GM18951 (cell line): ENCODE measurements around the gene PYGB.

Experiments used
- POLR2A ChIP-seq: IDR thresholded peaks from 4 replicates; pipeline ENCODE4 v1.6.1; 2011; ENCODE audit warnings: mild to moderate bottlenecking; ENCODE audit not compliant: insufficient read length, insufficient read depth; ENCODE audit errors: extremely low read depth
- in situ Hi-C: fragments of 300-500 bp; cut with MboI; formaldehyde crosslinking; loops from one replicate; pipeline ENCODE4 v1.12.0; 2022; ENCODE audit warnings: low sequenced_read_pairs, mixed read lengths, inconsistent platforms; ENCODE audit not compliant: unreplicated experiment

PYGB gene

GRCh38 chr20:25279403-25279802 lies 31.5 kb downstream of the PYGB start:
- in situ Hi-C loops = no loop called here

GRCh38 chr20:25280051-25280573 lies 32.2 kb downstream of the PYGB start:
- in situ Hi-C loops = no loop called here
- TF ChIP-seq POLR2A = no peak

More at GRCh38 chr20:25279403-25279802, 31.5 kb downstream of the PYGB start:
- TF ChIP-seq POLR2A = no peak

DNA sequence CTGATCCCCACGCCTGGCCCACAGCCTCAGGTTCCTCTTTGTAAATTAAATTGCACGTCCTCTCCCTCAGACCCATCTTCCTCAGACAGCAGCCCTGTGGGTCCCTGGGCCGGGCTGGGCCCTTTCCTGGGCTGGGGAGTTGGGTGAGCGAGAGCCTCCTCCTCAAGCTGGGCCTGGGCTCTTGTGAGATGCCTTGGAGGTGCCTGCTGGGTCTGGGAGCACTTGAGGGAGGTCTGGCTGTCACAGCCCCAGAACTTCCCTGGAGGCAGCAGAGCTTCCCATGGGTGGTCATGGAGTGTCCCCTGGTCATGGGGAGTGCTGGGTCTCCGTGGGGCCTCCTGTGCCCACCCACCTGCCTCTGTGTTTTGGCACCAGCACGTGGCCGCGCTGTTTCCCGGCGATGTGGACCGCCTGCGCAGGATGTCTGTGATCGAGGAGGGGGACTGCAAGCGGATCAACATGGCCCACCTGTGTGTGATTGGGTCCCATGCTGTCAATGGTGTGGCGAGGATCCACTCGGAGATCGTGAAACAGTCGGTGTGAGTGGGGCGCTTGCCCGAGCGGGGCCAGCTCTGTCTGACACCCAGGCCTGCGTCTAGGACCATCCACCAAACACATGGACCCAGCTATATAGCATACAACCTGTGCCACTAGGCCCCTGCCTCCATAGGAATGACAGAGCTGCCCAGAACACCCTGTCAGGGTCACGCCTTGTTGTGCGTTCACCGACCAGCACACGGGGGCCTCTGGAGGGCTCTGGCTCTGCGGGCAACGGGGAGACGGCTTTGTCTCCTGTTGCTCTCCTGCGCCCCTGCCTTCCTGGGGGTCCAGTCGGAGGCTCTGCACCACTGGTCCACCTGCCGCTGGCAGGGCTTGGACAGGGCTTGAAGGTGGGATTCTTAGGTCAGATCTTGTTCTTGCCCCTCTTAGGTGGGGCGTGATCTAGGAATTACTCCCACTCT lies 33.0 kb downstream of the PYGB start:
- TF ChIP-seq POLR2A = no peak
- in situ Hi-C loops = no loop called here

GRCh38 chr20:25281541-25281991 lies 33.7 kb downstream of the PYGB start:
- TF ChIP-seq POLR2A = no peak
- in situ Hi-C loops = no loop called here

- in situ Hi-C loops = no loop called here
- TF ChIP-seq POLR2A = no peak
These were observed 34.3 kb downstream of the PYGB start for GRCh38 chr20:25282034-25282781.

DNA sequence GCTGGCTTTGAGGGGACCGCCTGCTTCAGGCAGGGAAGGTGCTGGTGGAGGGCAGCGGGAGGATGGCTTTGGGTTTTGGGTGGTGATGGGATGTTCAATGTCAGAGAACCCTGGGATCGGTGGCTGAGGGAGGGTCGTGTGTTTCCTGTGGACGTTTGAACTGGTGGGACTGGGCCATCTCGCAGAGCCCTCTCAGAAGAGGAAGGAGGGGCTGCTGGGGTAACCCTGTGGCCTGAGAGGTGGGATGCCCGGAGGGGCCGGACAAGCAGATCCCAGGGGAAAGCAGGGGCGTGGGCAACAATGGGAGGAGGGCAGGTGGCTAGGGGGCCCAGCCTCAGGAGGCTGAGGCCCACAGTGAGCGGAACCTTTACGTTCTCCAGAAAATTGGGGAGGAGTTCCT lies 34.9 kb downstream of the PYGB start:
- TF ChIP-seq POLR2A = no peak
- in situ Hi-C loops = no loop called here

GRCh38 chr20:25283221-25283951 lies 35.5 kb downstream of the PYGB start:
- no peak for TF ChIP-seq POLR2A
- in situ Hi-C loops = no loop called here

- in situ Hi-C loops = no loop called here
- TF ChIP-seq POLR2A = no peak
These were observed 36.3 kb downstream of the PYGB start for GRCh38 chr20:25284131-25284601.

DNA sequence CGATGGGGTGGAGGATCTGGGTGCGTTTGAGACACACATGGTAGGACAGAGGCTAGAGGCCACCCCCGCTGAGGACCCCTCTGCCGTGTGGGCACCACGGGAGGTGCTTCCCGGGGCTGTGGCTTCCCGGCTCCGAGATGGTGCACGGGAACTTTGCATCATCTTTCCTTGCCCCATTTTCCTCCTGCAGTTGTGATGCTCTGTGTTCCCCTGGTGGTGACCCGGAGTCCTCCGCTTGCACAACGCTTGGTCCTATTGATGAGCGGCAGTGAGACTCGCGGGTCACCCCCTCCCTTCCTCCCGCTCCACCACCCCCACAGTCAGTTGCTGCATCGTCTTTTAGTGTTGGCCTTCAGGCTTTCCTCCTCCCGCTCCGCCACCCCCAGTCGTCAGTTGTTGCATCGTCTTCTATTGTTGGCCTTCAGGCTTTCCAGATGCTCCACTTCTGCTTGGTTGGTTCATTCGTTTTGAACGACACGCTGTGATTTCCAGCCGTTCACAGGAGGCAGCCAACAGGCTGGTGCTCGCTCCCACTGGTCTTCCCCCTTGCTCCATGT lies 37.3 kb downstream of the PYGB start:
- no peak for TF ChIP-seq POLR2A
- in situ Hi-C loops = no loop called here

DNA sequence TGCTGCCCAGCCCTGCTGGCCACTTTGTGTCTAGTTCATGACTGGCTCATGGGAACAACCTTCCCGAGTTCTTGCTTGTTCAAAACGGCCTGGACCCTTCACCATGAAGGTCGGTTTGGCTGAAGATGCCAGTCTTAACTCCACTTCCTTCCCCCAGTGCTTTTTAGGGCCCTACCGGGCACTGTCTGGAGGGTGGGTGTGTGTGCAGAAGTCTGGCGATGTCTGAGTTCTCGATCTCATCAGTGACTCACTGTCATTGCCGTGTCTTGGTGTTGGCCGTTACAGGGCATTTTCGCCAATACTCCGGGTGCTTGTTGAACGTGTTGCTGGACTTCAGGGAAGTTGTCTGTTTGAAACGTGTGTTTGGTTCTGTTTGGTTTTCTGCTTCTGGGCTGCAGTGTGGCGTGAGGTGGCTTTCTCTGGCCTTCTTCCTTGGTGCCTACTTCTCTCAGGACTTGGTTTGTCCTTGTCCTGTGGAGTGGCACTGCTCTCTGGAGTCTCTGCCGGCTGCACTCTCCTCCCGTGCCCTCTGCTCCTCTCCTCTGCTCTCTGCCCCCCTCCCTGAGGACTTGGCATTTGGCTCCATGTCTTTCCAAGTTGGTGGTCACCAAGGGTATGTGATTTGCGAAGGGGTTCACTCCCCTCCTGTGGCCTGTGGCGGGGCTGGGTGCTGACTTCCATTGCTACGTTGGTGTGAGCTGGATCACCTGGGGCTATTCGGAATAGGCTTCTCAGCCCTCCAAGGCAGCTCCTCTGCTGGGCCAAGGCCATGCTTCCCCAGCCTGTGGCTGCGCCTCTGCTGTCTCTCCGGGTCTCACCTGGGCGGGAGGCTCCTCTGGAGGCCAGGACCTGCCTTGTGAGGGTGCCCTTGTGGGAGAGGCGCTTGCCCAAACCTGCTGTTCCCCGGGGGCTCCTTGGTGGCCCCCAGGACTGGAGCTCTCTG lies 38.2 kb downstream of the PYGB start:
- no peak for TF ChIP-seq POLR2A
- in situ Hi-C loops = no loop called here

GRCh38 chr20:25286917-25287316 lies 39.0 kb downstream of the PYGB start:
- in situ Hi-C loops = no loop called here
- no peak for TF ChIP-seq POLR2A
